ENCODE results near the gene AARS2. TPM values are rescaled to one million over a fixed set of nuclear protein-coding genes. Genes with fewer than 3 reads are reported as not detected.

AARS2 gene
- polyA plus RNA-seq, 2 of the 4 experiments (the other 2 are of a cell fraction) = 4.3 to 6.2 TPM

- TF ChIP-seq NPAS2 (CRISPR knock-in tag; IDR thresholded peaks at IDR 0.05; ENCODE audit: borderline replicate concordance) (no peak), ZNF302 (CRISPR knock-in tag; IDR thresholded peaks at IDR 0.05) (no peak), RCOR1 (IDR thresholded peaks at IDR 0.05; ENCODE audit: low read depth, low read length) (no peak), PBX3 (IDR thresholded peaks at IDR 0.05) (no peak), ESRRA (IDR thresholded peaks at IDR 0.05; ENCODE audit: borderline replicate concordance, low read length) (no peak), ZSCAN20 (CRISPR knock-in tag; IDR thresholded peaks at IDR 0.05) (no peak), HOXB5 (CRISPR knock-in tag; IDR thresholded peaks at IDR 0.05) (no peak), CTCF (IDR thresholded peaks at IDR 0.05) (no peak), TP53 (CRISPR knock-in tag; IDR thresholded peaks at IDR 0.05) (no peak), JUNB (IDR thresholded peaks at IDR 0.05) (no peak), ZC3H11A (IDR thresholded peaks at IDR 0.05) (no peak), HMGXB4 (CRISPR knock-in tag; IDR thresholded peaks at IDR 0.05; ENCODE audit: borderline replicate concordance) (no peak), REST (IDR thresholded peaks at IDR 0.05) (no peak), JUN (IDR thresholded peaks at IDR 0.05) (no peak), CBX2 (IDR thresholded peaks at IDR 0.05; ENCODE audit: borderline replicate concordance, low read depth) (no peak)
- TF ChIP-seq, protein P1, sequence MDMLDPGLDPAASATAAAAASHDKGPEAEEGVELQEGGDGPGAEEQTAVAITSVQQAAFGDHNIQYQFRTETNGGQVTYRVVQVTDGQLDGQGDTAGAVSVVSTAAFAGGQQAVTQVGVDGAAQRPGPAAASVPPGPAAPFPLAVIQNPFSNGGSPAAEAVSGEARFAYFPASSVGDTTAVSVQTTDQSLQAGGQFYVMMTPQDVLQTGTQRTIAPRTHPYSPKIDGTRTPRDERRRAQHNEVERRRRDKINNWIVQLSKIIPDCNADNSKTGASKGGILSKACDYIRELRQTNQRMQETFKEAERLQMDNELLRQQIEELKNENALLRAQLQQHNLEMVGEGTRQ (IDR thresholded peaks at IDR 0.05) = no peak
- WGBS (ENCODE audit: missing lambda C conversion rate) = 20% methylated on average over 9 of the region's 9 CpGs
- Histone ChIP-seq H3K4me1 (peaks cover 23% of the 10 kb centered on the region), H3K4me3 (peak overlapping the region; percentile 81; the same call in 2 of the 3 replicates), H3K9me3 (no peaks in the 10 kb centered on the region), H3K4me2 (peak overlapping the region; percentile 97), H3K27ac (peak overlapping the region; percentile 81 to 90)
- FAIRE-seq (no peak), ATAC-seq (peak in 1 of 2 experiments; percentile 42; a peak in 3 of 6 replicates), DNase-seq (ENCODE audit: low read depth in 1 of 2, low spot score in 1 of 2) (peak; percentile 24 to 33)
- CTCF ChIA-PET = interaction anchor here (0.7 to 2.7 kb wide), 6 partner anchors 9 to 167 kb away, joined by 3 to 13 read pairs (median 4); no protein-coding TSS in a partner anchor
- POLR2A ChIA-PET = interaction anchor here (1.0 kb wide), 1 partner anchor 17 kb away, joined by 5 read pairs; the partner anchor contains the start of gene HSP90AB1
Measured at GRCh38 chr6:44263354-44264100, 49.6 kb downstream of the AARS2 start.
